ENCODE results near the gene CALB2.

The CALB2 gene

DNA sequence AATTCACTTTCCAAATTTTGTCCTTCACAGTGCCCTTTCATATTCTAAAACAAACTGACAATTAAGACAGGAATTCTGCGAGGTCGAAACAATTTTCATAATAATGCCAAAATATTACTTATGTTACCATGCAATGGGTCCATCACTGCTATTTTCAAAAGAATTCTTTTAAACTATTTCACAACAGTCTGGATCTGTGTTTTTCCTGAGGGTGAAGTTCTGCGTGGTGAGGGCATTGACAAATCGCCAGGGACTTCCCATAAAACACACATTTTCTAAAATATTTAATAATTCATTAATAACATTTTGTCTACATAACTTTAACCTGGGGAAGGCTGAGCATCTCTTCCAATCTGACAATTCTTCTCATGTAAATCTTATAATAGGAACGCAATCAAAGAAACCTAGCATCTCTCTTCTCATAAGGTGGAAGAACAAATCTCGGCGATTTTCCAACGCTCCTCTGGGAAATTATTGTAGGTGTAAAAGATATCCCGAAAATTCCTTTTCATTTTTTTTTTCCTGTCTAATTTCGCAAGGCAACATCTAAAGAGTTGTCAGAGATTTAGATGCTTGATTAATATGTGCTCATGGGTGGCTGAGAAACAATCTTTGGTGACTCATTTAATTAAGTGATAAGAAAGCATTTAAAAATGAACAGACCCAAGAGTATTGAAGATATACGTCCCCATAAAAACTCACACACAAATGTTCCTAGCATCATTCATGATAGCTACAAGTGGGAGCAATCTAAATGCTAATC, 41.5 kb downstream of the CALB2 start:
- TF ChIP-seq, protein P1, sequence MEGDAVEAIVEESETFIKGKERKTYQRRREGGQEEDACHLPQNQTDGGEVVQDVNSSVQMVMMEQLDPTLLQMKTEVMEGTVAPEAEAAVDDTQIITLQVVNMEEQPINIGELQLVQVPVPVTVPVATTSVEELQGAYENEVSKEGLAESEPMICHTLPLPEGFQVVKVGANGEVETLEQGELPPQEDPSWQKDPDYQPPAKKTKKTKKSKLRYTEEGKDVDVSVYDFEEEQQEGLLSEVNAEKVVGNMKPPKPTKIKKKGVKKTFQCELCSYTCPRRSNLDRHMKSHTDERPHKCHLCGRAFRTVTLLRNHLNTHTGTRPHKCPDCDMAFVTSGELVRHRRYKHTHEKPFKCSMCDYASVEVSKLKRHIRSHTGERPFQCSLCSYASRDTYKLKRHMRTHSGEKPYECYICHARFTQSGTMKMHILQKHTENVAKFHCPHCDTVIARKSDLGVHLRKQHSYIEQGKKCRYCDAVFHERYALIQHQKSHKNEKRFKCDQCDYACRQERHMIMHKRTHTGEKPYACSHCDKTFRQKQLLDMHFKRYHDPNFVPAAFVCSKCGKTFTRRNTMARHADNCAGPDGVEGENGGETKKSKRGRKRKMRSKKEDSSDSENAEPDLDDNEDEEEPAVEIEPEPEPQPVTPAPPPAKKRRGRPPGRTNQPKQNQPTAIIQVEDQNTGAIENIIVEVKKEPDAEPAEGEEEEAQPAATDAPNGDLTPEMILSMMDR (conservative IDR thresholded peaks at IDR 0.05): no peak
- H3K27ac ChIP-seq: no peak overlapping the region

DNA sequence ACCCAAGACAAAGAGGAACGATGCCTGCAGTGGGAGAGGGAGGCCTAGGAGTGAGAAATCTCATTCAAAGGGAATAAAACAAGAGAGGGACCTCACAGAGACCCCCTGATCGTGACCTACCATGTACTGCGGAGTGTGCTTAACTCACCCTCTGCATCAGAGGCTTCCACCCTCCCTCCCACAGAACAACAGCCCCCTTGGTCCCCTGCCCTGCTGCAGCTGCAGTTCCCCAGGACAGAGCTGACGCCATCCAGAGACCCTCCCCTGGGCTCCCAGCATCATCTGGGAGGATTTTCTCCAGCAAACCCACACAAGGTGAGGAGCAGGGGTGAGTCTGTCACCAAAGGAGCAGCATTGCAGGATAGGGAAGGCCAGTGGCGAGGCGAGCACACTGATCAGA, 43.5 kb downstream of the CALB2 start:
- TF ChIP-seq, protein P1 (conservative IDR thresholded peaks at IDR 0.05): no peak
- H3K27ac ChIP-seq: no peak overlapping the region

DNA sequence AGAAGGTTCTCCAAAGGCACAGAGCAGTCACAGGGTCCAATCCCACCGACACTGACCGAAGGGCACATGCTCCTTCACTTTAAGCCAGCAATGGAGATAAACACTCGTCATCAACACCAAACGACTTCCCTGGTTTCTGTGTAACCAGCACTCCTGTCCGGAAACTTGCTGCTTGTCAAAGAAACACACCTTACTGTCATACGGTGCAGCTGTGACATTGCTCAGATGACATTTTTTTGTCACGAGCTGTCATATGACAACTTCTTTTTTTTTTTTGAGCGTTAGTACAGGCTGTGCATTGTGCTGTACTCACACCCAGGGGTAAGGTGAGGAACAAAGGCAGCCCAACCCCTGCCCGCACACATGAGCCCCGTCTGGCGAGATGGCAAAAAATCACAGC, 44.2 kb downstream of the CALB2 start:
- H3K27ac ChIP-seq: no peak overlapping the region
- TF ChIP-seq, protein P1 (conservative IDR thresholded peaks at IDR 0.05): no peak

DNA sequence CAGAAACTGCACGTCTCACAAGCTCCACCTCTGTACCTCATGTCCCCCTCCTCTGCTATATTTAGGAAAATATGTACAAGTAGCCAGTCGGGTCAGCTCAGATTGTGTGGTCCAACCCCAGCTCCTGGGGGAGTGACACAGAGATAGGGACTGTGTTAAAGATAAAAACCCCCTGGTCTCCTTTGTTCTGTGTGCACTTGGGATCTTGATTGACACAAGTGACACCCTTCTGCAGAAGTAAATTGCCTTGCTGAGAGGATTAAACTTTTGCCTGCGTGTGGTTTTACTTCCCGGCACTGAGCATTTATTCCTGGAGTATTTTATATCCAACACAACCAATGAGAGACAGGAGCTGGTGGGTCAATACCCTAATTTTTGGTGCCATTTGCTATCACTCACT, 45.8 kb downstream of the CALB2 start:
- TF ChIP-seq, protein P1 (conservative IDR thresholded peaks at IDR 0.05): no peak
- H3K27ac ChIP-seq: no peak overlapping the region

DNA sequence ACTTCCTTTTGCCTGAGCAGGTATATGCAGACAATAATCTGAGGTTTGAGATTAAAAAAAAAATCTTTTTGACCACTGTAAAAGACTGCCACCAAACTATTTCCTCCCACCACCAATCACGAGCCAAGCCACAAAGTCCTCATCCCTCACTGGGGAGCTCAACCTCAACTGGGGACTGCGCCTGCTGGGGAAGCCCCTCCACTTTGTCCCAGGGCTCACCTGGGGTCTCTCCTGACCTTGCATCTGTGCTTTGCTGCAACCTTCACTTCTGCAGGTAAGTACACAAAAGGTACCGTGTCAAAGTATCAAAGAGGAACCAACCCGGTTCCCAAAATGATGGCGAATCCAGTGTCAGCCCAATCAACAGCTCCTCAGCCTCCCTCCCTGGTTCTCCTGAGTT, 47.8 kb downstream of the CALB2 start:
- no peak overlapping the region for H3K27ac ChIP-seq
- TF ChIP-seq, protein P1 (conservative IDR thresholded peaks at IDR 0.05): no peak

DNA sequence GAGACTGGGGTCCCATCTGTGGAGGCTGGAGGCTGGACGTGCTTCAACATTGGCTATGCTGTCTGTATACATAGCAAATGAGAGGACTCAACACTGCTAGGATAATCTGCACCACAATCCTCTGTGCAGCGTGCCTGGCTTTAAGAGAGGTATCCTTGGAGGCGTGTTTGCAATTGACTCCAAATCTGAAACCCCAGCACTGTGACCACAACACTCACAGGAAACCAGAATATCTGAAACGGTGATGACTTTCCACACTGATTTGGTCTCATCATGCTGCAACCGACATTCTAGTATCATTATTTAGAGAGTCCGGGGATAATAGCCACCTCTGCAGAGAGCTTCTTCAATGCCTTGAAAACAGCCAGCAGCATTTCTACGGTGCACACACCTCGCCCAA, 48.2 kb downstream of the CALB2 start:
- TF ChIP-seq, protein P1 (conservative IDR thresholded peaks at IDR 0.05): no peak

DNA sequence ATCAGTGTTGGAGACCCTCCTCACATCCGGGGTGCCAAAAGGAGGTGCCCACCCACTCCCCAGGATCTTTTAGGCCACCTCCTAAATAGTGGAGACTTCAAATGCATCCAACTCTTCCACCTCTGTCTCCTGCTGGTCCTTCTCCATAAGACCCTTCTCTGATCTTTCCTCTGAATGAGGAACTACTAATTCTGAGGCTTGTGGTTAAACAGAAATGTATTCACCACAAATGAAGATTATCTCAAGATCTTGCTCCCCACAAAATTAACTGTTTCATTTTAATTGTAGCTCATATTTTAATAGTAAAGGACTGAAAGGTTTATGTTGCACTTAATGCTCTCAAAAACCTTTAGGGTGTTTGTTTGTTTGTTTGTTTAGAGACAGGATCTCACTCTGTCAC, 49.2 kb downstream of the CALB2 start:
- TF ChIP-seq, protein P1 (conservative IDR thresholded peaks at IDR 0.05): no peak
- H3K27ac ChIP-seq: no peak overlapping the region

More for the DNA sequence above, 48.2 kb downstream of the CALB2 start:
- H3K27ac ChIP-seq: no peak overlapping the region
